H1 (cell line): ENCODE data around the gene DOCK9. TPM values are rescaled to one million over a fixed set of nuclear protein-coding genes. Genes with fewer than 3 reads are reported as not detected.

Experiments used
- CTCF ChIA-PET: fragments of 300-600 bp; sonication (Branson Sonifier 250); formaldehyde crosslinking; loops from one replicate; lab custom pipeline; 2021; ENCODE audit not compliant: partially characterized antibody; lab: Charles Lee
- POLR2A ChIA-PET: fragments of 300-600 bp; sonication (Branson Sonifier 250); formaldehyde crosslinking; loops from one replicate; lab custom pipeline; 2021; ENCODE audit warnings: inconsistent platforms; ENCODE audit not compliant: partially characterized antibody; lab: Charles Lee
- DNase-seq, 2 experiments: peaks; one replicate each; pipeline versions ENCODE4 v3.0.0 to v3.0.0-alpha.2; 2010 to 2022; ENCODE audit warnings: low spot score in 2 of 2, low read depth in 1 of 2, mixed read lengths in 1 of 2
- FAIRE-seq: peaks from 2 replicates; lab custom pipeline; 2011; peaks lifted over from hg19 to GRCh38; lab: Jason Lieb, UNC
- H2AFZ ChIP-seq: 2 replicates; pipeline ENCODE4 v1.8.1; 2012; ENCODE audit warnings: low read length, inconsistent platforms
- H2AK5ac ChIP-seq: 2 replicates; pipeline ENCODE4 v1.6.1; 2013; ENCODE audit warnings: low read depth, low read length
- H2BK120ac ChIP-seq: replicated peaks from 2 replicates; pipeline ENCODE3; 2013; ENCODE audit warnings: low read depth, low read length, inconsistent platforms
- H2BK12ac ChIP-seq: 2 replicates; pipeline ENCODE4 v1.6.1; 2013; ENCODE audit warnings: low read depth, low read length
- H2BK15ac ChIP-seq: 2 replicates; pipeline ENCODE4 v1.6.1; 2013; ENCODE audit warnings: low read length
- H2BK20ac ChIP-seq: 2 replicates; pipeline ENCODE4 v1.6.1; 2013; ENCODE audit warnings: low read length
- H2BK5ac ChIP-seq: 2 replicates; pipeline ENCODE4 v1.6.1; 2013; ENCODE audit warnings: low read depth, low read length
- H3K14ac ChIP-seq: 2 replicates; pipeline ENCODE4 v1.6.1; 2013; ENCODE audit warnings: inconsistent platforms; ENCODE audit not compliant: insufficient read length
- H3K18ac ChIP-seq: 2 replicates; pipeline ENCODE4 v1.6.1; 2013; ENCODE audit warnings: low read length; ENCODE audit errors: extremely low read depth
- H3K23ac ChIP-seq: 2 replicates; pipeline ENCODE4 v1.6.1; 2013; ENCODE audit warnings: inconsistent platforms; ENCODE audit not compliant: insufficient read length
- H3K23me2 ChIP-seq: 2 replicates; pipeline ENCODE4 v1.6.1; 2013; ENCODE audit warnings: low read depth, low read length
- H3K27ac ChIP-seq: 2 replicates; pipeline ENCODE4 v1.6.1; 2011; ENCODE audit warnings: low read depth, low read length, inconsistent platforms
- H3K27me3 ChIP-seq, 4 experiments: replicated peaks in 1 of 4; 1 replicate in 1 of 4; 2 replicates in 3 of 4; pipeline versions ENCODE4 v1.6.1 to v1.8.1; 2011 to 2013; ENCODE audit warnings: low read length in 3 of 4, mild to moderate bottlenecking in 3 of 4, inconsistent platforms in 2 of 4, mixed read lengths in 2 of 4, moderate library complexity in 1 of 4; ENCODE audit not compliant: control insufficient read depth in 3 of 4, insufficient read depth in 3 of 4; ENCODE audit errors: extremely low read depth in 1 of 4
- H3K36me3 ChIP-seq, 4 experiments: 2 replicates each; pipeline versions ENCODE4 v1.6.1 to v1.8.1; 2011 to 2013; ENCODE audit warnings: mild to moderate bottlenecking in 4 of 4, low read length in 3 of 4, moderate library complexity in 2 of 4, control low read depth in 1 of 4, inconsistent platforms in 1 of 4; ENCODE audit not compliant: insufficient read depth in 4 of 4, control insufficient read depth in 2 of 4
- H3K4ac ChIP-seq: replicated peaks from 2 replicates; pipeline ENCODE3; 2013; ENCODE audit warnings: low read length, low read depth, mixed read lengths, inconsistent platforms; ENCODE audit not compliant: insufficient read length
- H3K4me1 ChIP-seq, 4 experiments: replicated peaks in 1 of 4; 1 replicate in 1 of 4; 2 replicates in 3 of 4; pipeline versions ENCODE4 v1.6.1 to v1.8.1; 2011 to 2013; ENCODE audit warnings: low read length in 3 of 4, inconsistent platforms in 2 of 4, mixed read lengths in 1 of 4; ENCODE audit not compliant: insufficient read depth in 4 of 4, control insufficient read depth in 3 of 4
- H3K4me2 ChIP-seq, 2 experiments: 2 replicates each; pipeline versions ENCODE4 v1.6.1 to v1.8.1; 2011 to 2013; ENCODE audit warnings: low read depth in 2 of 2, low read length in 2 of 2, control low read depth in 1 of 2, inconsistent platforms in 1 of 2, mild to moderate bottlenecking in 1 of 2; ENCODE audit not compliant: insufficient read depth in 1 of 2
- H3K4me3 ChIP-seq, 4 experiments: fragments of 200-600, 300-600 bp in 1 of 4; sonication (generic), shearing (Covaris generic), sonication (Bioruptor Twin) in 1 of 4; 2 replicates each; pipeline versions ENCODE4 v1.5.1 to v1.8.1; 2011 to 2016; ENCODE audit warnings: low read length in 4 of 4, low read depth in 3 of 4, control low read depth in 2 of 4, inconsistent platforms in 2 of 4, mild to moderate bottlenecking in 2 of 4, mixed read lengths in 1 of 4, moderate library complexity in 1 of 4; ENCODE audit not compliant: insufficient read depth in 2 of 4; ENCODE audit errors: extremely low read depth in 1 of 4
- H3K56ac ChIP-seq: replicated peaks from 2 replicates; pipeline ENCODE3; 2013; ENCODE audit warnings: low read depth, mild to moderate bottlenecking, mixed read lengths, low read length, inconsistent platforms; ENCODE audit not compliant: insufficient read length
- H3K79me1 ChIP-seq: 2 replicates; pipeline ENCODE4 v1.6.1; 2013; ENCODE audit warnings: low read depth, low read length, control low read depth
- H3K79me2 ChIP-seq, 2 experiments: 2 replicates each; pipeline versions ENCODE4 v1.6.1 to v1.8.1; 2012 to 2013; ENCODE audit warnings: low read length in 2 of 2, mild to moderate bottlenecking in 2 of 2, inconsistent platforms in 1 of 2; ENCODE audit not compliant: insufficient read depth in 2 of 2, control insufficient read depth in 1 of 2
- H3K9ac ChIP-seq, 4 experiments: replicated peaks in 1 of 4; 1 replicate in 1 of 4; 2 replicates in 3 of 4; pipeline versions ENCODE4 v1.6.1 to v1.8.1; 2011 to 2013; ENCODE audit warnings: low read depth in 3 of 4, low read length in 3 of 4, control low read depth in 2 of 4, mild to moderate bottlenecking in 2 of 4, moderate library complexity in 2 of 4, inconsistent platforms in 1 of 4; ENCODE audit errors: extremely low read depth in 1 of 4
- H3K9me3 ChIP-seq, 2 experiments: 2 replicates each; pipeline versions ENCODE4 v1.6.1 to v1.8.1; 2012 to 2013; ENCODE audit warnings: mild to moderate bottlenecking in 2 of 2, moderate library complexity in 2 of 2, control low read depth in 1 of 2, inconsistent platforms in 1 of 2, low read depth in 1 of 2, low read length in 1 of 2, mixed read lengths in 1 of 2; ENCODE audit not compliant: insufficient read depth in 2 of 2
- H4K20me1 ChIP-seq, 2 experiments: replicated peaks in 1 of 2; 2 replicates each; pipeline versions ENCODE3 to v1.8.1; 2011 to 2013; ENCODE audit warnings: inconsistent platforms in 2 of 2, low read length in 2 of 2, mild to moderate bottlenecking in 1 of 2; ENCODE audit not compliant: insufficient read depth in 2 of 2, control insufficient read depth in 1 of 2
- H4K5ac ChIP-seq: 2 replicates; pipeline ENCODE4 v1.6.1; 2013; ENCODE audit warnings: low read length, low read depth, mixed read lengths, inconsistent platforms; ENCODE audit not compliant: insufficient read length
- H4K8ac ChIP-seq: 2 replicates; pipeline ENCODE4 v1.8.0; 2013; ENCODE audit warnings: mild to moderate bottlenecking, moderate library complexity, low read length, inconsistent platforms; ENCODE audit not compliant: insufficient read depth; ENCODE audit errors: extremely low read depth
- H4K91ac ChIP-seq: replicated peaks from 2 replicates; pipeline ENCODE3; 2013; ENCODE audit warnings: low read length, mixed read lengths, inconsistent platforms; ENCODE audit not compliant: insufficient read length
- ASH2L ChIP-seq: fragments of 200-600, 300-600 bp; sonication (generic); IDR thresholded peaks from one replicate; pipeline ENCODE4 v1.7.1; 2017; ENCODE audit warnings: low read length
- CEBPB ChIP-seq: IDR thresholded peaks from 2 replicates; pipeline ENCODE4 v1.6.1; 2012; ENCODE audit warnings: low read depth, low read length
- CTBP2 ChIP-seq: IDR thresholded peaks from 2 replicates; pipeline ENCODE4 v1.7.0; 2011; ENCODE audit warnings: borderline replicate concordance, mild to moderate bottlenecking, moderate library complexity, mixed read lengths, low read length; ENCODE audit not compliant: insufficient read depth, insufficient read length
- JUND ChIP-seq: IDR thresholded peaks from 2 replicates; pipeline ENCODE4 v1.6.1; 2011; ENCODE audit warnings: mild to moderate bottlenecking, improper control_type of control experiment, low read length
- NRF1 ChIP-seq: IDR thresholded peaks from 2 replicates; pipeline ENCODE4 v1.6.1; 2011; ENCODE audit warnings: mild to moderate bottlenecking, low read depth, low read length, improper control_type of control experiment
- WGBS, 2 experiments: shearing (Covaris generic) in 1 of 2; methylation state at CpG; one replicate each; pipeline versions ENCODE4 v1.1.6 to v1.1.7; 2013 to 2015; ENCODE audit warnings: low lambda C conversion rate in 2 of 2, mixed read lengths in 2 of 2, inconsistent platforms in 1 of 2, low coverage in 1 of 2, missing lambda C conversion rate in 1 of 2; ENCODE audit not compliant: insufficient replicate concordance in 2 of 2, insufficient coverage in 1 of 2, insufficient read length in 1 of 2; ENCODE audit errors: extremely low coverage in 1 of 2, missing lambda C conversion rate in 1 of 2; 5-methylcytosine and 5-hydroxymethylcytosine counted together
- polyA plus RNA-seq, 7 experiments: library from polyadenylated mRNA; depleted of rRNA in 3 of 7; stranded (reverse) in 5 of 7; unstranded in 2 of 7; fragments of >200 nt in 5 of 7; fragments of 200-250 nt in 2 of 7; gene quantifications; 1 replicate in 5 of 7; 2 replicates in 1 of 7; 4 replicates in 1 of 7; pipeline versions ENCODE4 v1.2.1 to v1.2.3, GENCODE V29; 2011 to 2013; ENCODE audit warnings: missing spikeins in 2 of 7, mixed read lengths in 2 of 7
- total RNA-seq: library from RNA; stranded (reverse); fragmentation: NEBNext Ultra II Directional; extraction: Animal tissue kit (Norgen Biotek cat#: 25700); gene quantifications from 2 replicates; pipeline ENCODE4 v1.2.1, GENCODE V29; 2021
- TF ChIP-seq, protein P1 (sequence below): IDR thresholded peaks from 2 replicates; pipeline ENCODE4 v1.6.1; 2012; ENCODE audit warnings: inconsistent platforms

DOCK9 gene
- total and polyA plus RNA-seq, 2 of the 8 experiments (the other 6 are each of a cell fraction or from before 2014, with no cell fraction given), result 21.6 to 31.5 TPM

- no peak overlapping the region for H2BK5ac ChIP-seq
- H3K36me3 ChIP-seq, result no peaks in the 10 kb centered on the region
- H3K23ac ChIP-seq, result no peak overlapping the region
- H3K4me3 ChIP-seq, result no peak overlapping the region
- CTCF ChIA-PET, result interaction anchor here (0.6 kb wide), 1 partner anchor 66 kb away, joined by 5 read pairs; no protein-coding TSS in a partner anchor
- no peak for TF ChIP-seq JUND
- TF ChIP-seq NRF1, result no peak
- TF ChIP-seq ASH2L, result no peak
- no peak for TF ChIP-seq CTBP2
- no peak for TF ChIP-seq CEBPB
- TF ChIP-seq, protein P1, sequence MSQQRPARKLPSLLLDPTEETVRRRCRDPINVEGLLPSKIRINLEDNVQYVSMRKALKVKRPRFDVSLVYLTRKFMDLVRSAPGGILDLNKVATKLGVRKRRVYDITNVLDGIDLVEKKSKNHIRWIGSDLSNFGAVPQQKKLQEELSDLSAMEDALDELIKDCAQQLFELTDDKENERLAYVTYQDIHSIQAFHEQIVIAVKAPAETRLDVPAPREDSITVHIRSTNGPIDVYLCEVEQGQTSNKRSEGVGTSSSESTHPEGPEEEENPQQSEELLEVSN, result no peak
- no peak for FAIRE-seq
- H4K8ac ChIP-seq, result no peak overlapping the region
- 86% methylated on average over 3 of the region's 3 CpGs; no CpG with 5 or more reads in 1 of the 2 experiments for WGBS, 2 experiments
- no peak overlapping the region for H2AFZ ChIP-seq
- H3K14ac ChIP-seq, result no peak overlapping the region
- H2BK15ac ChIP-seq, result no peak overlapping the region
- H3K4me2 ChIP-seq, result no peak overlapping the region
- no peak overlapping the region for H3K9ac ChIP-seq
- no peaks in the 10 kb centered on the region for H3K23me2 ChIP-seq
- no peak overlapping the region for H3K4ac ChIP-seq
- no peak overlapping the region for H3K18ac ChIP-seq
- H3K27me3 ChIP-seq, result no peaks in the 10 kb centered on the region
- H2BK12ac ChIP-seq, result no peak overlapping the region
- no peak overlapping the region for H3K56ac ChIP-seq
- H4K20me1 ChIP-seq, result no peaks in the 10 kb centered on the region
- POLR2A ChIA-PET, result no interaction called here
- H2BK120ac ChIP-seq, result no peak overlapping the region
- no peak overlapping the region for H2BK20ac ChIP-seq
- no peak overlapping the region for H2AK5ac ChIP-seq
- H3K79me1 ChIP-seq, result no peaks in the 10 kb centered on the region
- no peak overlapping the region for H3K27ac ChIP-seq
- H3K79me2 ChIP-seq, result no peaks in the 10 kb centered on the region
- no peak overlapping the region for H4K5ac ChIP-seq
- H4K91ac ChIP-seq, result no peak overlapping the region
- DNase-seq, result no peak
- no peaks in the 10 kb centered on the region for H3K4me1 ChIP-seq
- no peaks in the 10 kb centered on the region for H3K9me3 ChIP-seq
Observed at GRCh38 chr13:98909016-98909415, 68.8 kb downstream of the DOCK9 start.
